Nephron progenitor cell (in vitro differentiated cells): ENCODE measurements around the gene AGAP1.

Source experiments
- DNase-seq: peaks from one replicate; pipeline ENCODE4 v3.0.0; 2021
- H3K27ac Mint-ChIP-seq: 2 replicates; pipeline ENCODE4 v1.8.0; 2021; ENCODE audit warnings: mild to moderate bottlenecking, moderate library complexity, mixed read lengths
- H3K27me3 Mint-ChIP-seq: 2 replicates; pipeline ENCODE4 v1.8.0; 2021; ENCODE audit warnings: mild to moderate bottlenecking, low read depth, mixed read lengths; ENCODE audit not compliant: poor library complexity
- H3K36me3 Mint-ChIP-seq: 2 replicates; pipeline ENCODE4 v1.8.0; 2021; ENCODE audit warnings: low read depth, mixed read lengths
- H3K4me1 Mint-ChIP-seq: 2 replicates; pipeline ENCODE4 v1.8.0; 2021; ENCODE audit warnings: mixed read lengths
- H3K4me3 Mint-ChIP-seq: 2 replicates; pipeline ENCODE4 v1.8.0; 2021; ENCODE audit warnings: mild to moderate bottlenecking, moderate library complexity, mixed read lengths
- H3K9me3 Mint-ChIP-seq: 2 replicates; pipeline ENCODE4 v1.8.0; 2021; ENCODE audit warnings: mild to moderate bottlenecking, moderate library complexity, mixed read lengths
- CTCF ChIP-seq: fragments of 200-600 bp; sonication (generic); IDR thresholded peaks from 2 replicates; pipeline ENCODE4 v1.5.0; 2021; ENCODE audit warnings: antibody characterized with exemption

Gene AGAP1

DNA sequence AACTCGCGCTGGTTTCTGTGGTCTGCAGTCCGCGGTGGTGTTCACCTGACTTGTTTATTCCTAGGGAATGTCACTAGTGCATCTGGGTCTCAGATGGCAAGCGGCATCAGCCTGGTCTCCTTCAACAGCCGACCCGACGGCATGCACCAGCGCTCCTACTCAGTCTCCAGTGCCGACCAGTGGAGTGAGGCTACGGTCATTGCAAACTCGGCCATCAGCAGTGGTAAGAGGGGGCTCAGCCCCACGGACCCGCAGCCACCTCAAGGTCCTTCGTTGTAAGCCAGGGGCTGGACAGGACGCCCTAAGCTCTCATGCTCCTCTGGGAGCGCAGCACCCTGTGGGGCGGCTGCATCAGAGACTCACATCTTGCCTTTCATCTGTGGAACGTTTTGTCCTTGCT, 436.9 kb downstream of the AGAP1 start:
- no peak for TF ChIP-seq CTCF
- H3K36me3 Mint-ChIP-seq: peaks cover 21% of the 10 kb centered on the region
- peaks cover 31% of the 10 kb centered on the region for H3K4me1 Mint-ChIP-seq
- no peak for DNase-seq
- H3K27me3 Mint-ChIP-seq: peaks cover 2% of the 10 kb centered on the region
- H3K27ac Mint-ChIP-seq: no peak overlapping the region
- no peak overlapping the region for H3K4me3 Mint-ChIP-seq
- no peaks in the 10 kb centered on the region for H3K9me3 Mint-ChIP-seq

GRCh38 chr2:235931676-235932075, 437.8 kb downstream of the AGAP1 start:
- H3K4me3 Mint-ChIP-seq: no peak overlapping the region
- peaks cover 30% of the 10 kb centered on the region for H3K36me3 Mint-ChIP-seq
- peaks cover 2% of the 10 kb centered on the region for H3K27me3 Mint-ChIP-seq
- H3K27ac Mint-ChIP-seq: no peak overlapping the region
- H3K4me1 Mint-ChIP-seq: peaks cover 41% of the 10 kb centered on the region
- DNase-seq: no peak
- no peak for TF ChIP-seq CTCF
- peaks cover 8% of the 10 kb centered on the region for H3K9me3 Mint-ChIP-seq

DNA sequence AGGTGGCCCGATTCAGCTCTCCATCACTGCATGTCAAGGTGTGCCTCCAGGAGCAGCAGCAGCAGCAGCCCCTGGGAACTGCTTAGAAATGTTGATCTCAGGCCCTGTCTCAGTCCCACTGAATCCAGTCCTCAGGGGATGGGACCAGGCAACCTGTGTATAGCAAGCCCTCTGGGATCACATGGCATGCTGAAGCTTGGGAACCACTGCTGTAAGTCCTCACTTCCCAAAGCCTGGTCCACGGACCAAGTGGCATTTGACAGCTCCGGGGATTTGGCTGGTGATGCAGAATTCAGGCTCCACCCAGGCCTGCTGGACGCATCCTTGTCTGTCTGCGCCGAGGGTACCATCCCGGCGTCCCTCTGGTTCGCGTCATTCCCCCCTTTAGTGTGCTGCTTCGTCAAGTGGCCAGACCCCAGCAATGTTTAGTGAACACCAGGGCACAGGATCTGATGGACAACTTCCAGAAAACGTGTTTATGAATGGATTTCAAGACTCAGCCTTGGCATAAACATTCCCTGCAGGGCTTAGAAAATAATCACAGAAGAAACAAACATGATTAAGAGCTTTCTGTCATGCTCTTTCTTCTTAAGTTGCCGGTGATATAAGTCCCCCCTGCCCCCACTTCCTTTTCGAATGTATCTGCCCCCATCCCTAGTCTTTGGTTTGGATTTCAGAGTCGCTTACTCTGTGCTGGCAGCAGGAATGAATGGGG, 440.4 kb downstream of the AGAP1 start:
- DNase-seq: no peak
- Mint-ChIP-seq H3K27me3 (peaks cover under 1% of the 10 kb centered on the region), H3K4me3 (no peak overlapping the region), H3K36me3 (peaks cover 46% of the 10 kb centered on the region), H3K27ac (peak overlapping the region; percentile 58), H3K9me3 (peaks cover 11% of the 10 kb centered on the region), H3K4me1 (peaks cover 49% of the 10 kb centered on the region)
- no peak for TF ChIP-seq CTCF

- H3K27ac Mint-ChIP-seq: peak overlapping the region; percentile 58
- H3K4me1 Mint-ChIP-seq: peaks cover 56% of the 10 kb centered on the region
- H3K27me3 Mint-ChIP-seq: no peaks in the 10 kb centered on the region
- no peak overlapping the region for H3K4me3 Mint-ChIP-seq
- H3K9me3 Mint-ChIP-seq: peaks cover 11% of the 10 kb centered on the region
- no peak for TF ChIP-seq CTCF
- DNase-seq: no peak
- peaks cover 53% of the 10 kb centered on the region for H3K36me3 Mint-ChIP-seq
Measured at GRCh38 chr2:235934774-235935484, 441.1 kb downstream of the AGAP1 start.

DNA sequence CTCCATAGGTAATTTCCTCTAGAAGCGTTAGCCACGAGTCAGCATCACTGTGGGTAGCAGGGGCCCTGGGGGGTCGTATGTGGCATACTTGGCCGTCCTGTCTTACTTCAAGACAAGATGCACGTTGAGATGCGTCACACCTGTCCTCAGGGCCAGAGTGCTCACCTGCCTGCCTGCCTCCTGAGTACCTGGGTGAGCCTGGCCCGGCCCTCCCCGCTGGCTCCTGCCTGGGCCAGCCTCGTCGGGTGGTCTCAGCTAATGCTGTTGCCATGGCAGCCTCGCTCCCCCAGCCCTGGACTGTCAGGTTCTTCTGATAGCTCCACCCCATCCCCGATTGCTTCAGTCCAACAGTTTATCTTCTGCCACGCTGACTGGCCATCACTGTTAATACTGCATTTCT, 441.9 kb downstream of the AGAP1 start:
- no peak for DNase-seq
- Mint-ChIP-seq H3K4me3 (no peak overlapping the region), H3K36me3 (peaks cover 56% of the 10 kb centered on the region), H3K9me3 (peaks cover 11% of the 10 kb centered on the region), H3K27ac (peak overlapping the region; percentile 73), H3K27me3 (no peaks in the 10 kb centered on the region), H3K4me1 (peaks cover 57% of the 10 kb centered on the region)
- no peak for TF ChIP-seq CTCF
